Activated CD4-positive, alpha-beta T cell treated with anti-CD3 and anti-CD28 coated beads, Interleukin-2, amount 10 ng/mL, durations not matched to agents 7 days and 5 days (primary cell): ENCODE data around the gene TTLL11. TPM values are rescaled to one million over a fixed set of nuclear protein-coding genes. Genes with fewer than 3 reads are reported as not detected.

Experiments
- CTCF ChIA-PET: fragments of 350-600 bp; sonication (Branson Sonifier 250); formaldehyde crosslinking; loops from one replicate; lab custom pipeline; 2021; ENCODE audit warnings: antibody characterized with exemption; lab: Charles Lee
- POLR2A ChIA-PET: fragments of 350-600 bp; sonication (Branson Sonifier 250); formaldehyde crosslinking; loops from one replicate; lab custom pipeline; 2021; ENCODE audit warnings: antibody characterized with exemption; lab: Charles Lee
- DNase-seq: peaks from one replicate; pipeline ENCODE4 v3.0.0-alpha.2; 2020
- H3K27ac Mint-ChIP-seq: one replicate; pipeline ENCODE4 v1.8.0; 2021; ENCODE audit warnings: mild to moderate bottlenecking, moderate library complexity, mixed read lengths
- H3K27me3 Mint-ChIP-seq: one replicate; pipeline ENCODE4 v1.8.0; 2021; ENCODE audit warnings: mixed read lengths
- H3K36me3 Mint-ChIP-seq: one replicate; pipeline ENCODE4 v1.8.0; 2021; ENCODE audit warnings: low read depth, mixed read lengths
- H3K4me1 Mint-ChIP-seq: one replicate; pipeline ENCODE4 v1.8.0; 2021; ENCODE audit warnings: mixed read lengths
- H3K4me3 Mint-ChIP-seq: one replicate; pipeline ENCODE4 v1.8.0; 2021; ENCODE audit warnings: mild to moderate bottlenecking, moderate library complexity, mixed read lengths
- H3K9me3 Mint-ChIP-seq: one replicate; pipeline ENCODE4 v1.8.0; 2021; ENCODE audit warnings: mixed read lengths
- total RNA-seq, 2 experiments: library from RNA; stranded (reverse); gene quantifications; one replicate each; pipeline ENCODE4 v1.2.3, GENCODE V29; 2021

TTLL11 gene
- total RNA-seq, 2 experiments from 2014 or later: 2.6 to 3.1 TPM

DNA sequence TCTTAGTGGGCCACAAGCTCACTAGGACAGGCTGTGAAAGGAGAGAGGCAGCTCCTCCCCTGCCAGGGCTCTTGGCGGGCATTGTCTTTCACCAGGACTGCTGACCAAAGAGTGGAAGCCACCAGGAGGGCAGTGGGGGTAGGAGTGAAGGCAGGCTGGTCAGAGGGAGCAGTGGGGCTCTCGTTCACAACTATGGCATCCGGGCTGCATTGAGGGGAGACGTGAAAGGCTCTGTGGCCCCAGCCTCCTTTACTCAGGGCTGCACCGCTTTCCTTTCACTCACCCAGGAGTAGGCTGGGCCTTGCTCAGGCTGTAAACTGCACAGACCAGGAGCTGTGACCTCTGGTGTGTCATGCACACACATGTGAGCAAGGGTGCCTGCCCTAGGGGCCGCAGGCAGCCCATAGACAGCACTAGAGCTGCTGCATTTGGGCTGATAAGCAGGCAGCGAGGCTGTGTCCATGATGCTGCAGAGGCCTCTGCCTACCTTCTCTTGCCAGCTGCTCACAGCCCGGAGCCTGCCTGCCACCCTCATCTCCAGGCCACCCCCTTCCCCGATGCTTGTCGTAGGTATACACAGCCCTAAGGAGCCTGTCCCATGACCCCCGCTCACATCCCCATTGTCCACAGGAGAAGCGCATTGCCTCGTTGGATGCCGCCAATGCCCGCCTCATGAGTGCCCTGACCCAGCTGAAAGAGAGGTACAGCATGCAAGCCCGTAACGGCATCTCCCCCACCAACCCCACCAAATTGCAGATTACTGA, 311.2 kb downstream of the TTLL11 start:
- DNase-seq: no peak
- Mint-ChIP-seq H3K27me3 (peaks cover 3% of the 10 kb centered on the region), H3K9me3 (no peaks in the 10 kb centered on the region), H3K4me3 (no peak overlapping the region), H3K27ac (peak overlapping the region; percentile 78), H3K4me1 (peaks cover 24% of the 10 kb centered on the region), H3K36me3 (no peaks in the 10 kb centered on the region)
- POLR2A ChIA-PET: no interaction called here
- CTCF ChIA-PET: no interaction called here

GRCh38 chr9:121781145-121781548, 312.0 kb downstream of the TTLL11 start:
- no peak overlapping the region for H3K4me3 Mint-ChIP-seq
- H3K27ac Mint-ChIP-seq: peak overlapping the region; percentile 68
- CTCF ChIA-PET: no interaction called here
- H3K9me3 Mint-ChIP-seq: no peaks in the 10 kb centered on the region
- no peaks in the 10 kb centered on the region for H3K36me3 Mint-ChIP-seq
- no peak for DNase-seq
- H3K4me1 Mint-ChIP-seq: peaks cover 24% of the 10 kb centered on the region
- POLR2A ChIA-PET: no interaction called here
- peaks cover 3% of the 10 kb centered on the region for H3K27me3 Mint-ChIP-seq

- no peak for DNase-seq
- Mint-ChIP-seq H3K4me3 (no peak overlapping the region), H3K36me3 (no peaks in the 10 kb centered on the region), H3K4me1 (peaks cover 24% of the 10 kb centered on the region), H3K27me3 (peaks cover 3% of the 10 kb centered on the region), H3K27ac (no peak overlapping the region), H3K9me3 (no peaks in the 10 kb centered on the region)
- POLR2A ChIA-PET: no interaction called here
- CTCF ChIA-PET: no interaction called here
Observed at GRCh38 chr9:121780177-121781040, 312.7 kb downstream of the TTLL11 start.

GRCh38 chr9:121779381-121780117, 313.6 kb downstream of the TTLL11 start:
- Mint-ChIP-seq H3K9me3 (no peaks in the 10 kb centered on the region), H3K36me3 (no peaks in the 10 kb centered on the region), H3K4me3 (no peak overlapping the region), H3K4me1 (peaks cover 18% of the 10 kb centered on the region), H3K27ac (no peak overlapping the region), H3K27me3 (peaks cover 3% of the 10 kb centered on the region)
- POLR2A ChIA-PET: no interaction called here
- no peak for DNase-seq
- CTCF ChIA-PET: no interaction called here

- H3K4me1 Mint-ChIP-seq: peaks cover 8% of the 10 kb centered on the region
- POLR2A ChIA-PET: no interaction called here
- peaks cover 3% of the 10 kb centered on the region for H3K27me3 Mint-ChIP-seq
- no peak for DNase-seq
- H3K9me3 Mint-ChIP-seq: no peaks in the 10 kb centered on the region
- H3K27ac Mint-ChIP-seq: no peak overlapping the region
- H3K36me3 Mint-ChIP-seq: no peaks in the 10 kb centered on the region
- H3K4me3 Mint-ChIP-seq: no peak overlapping the region
- CTCF ChIA-PET: no interaction called here
Observed at GRCh38 chr9:121778252-121779225, 314.6 kb downstream of the TTLL11 start.

GRCh38 chr9:121776739-121777637, 316.1 kb downstream of the TTLL11 start:
- DNase-seq: no peak
- Mint-ChIP-seq H3K27ac (no peak overlapping the region), H3K9me3 (no peaks in the 10 kb centered on the region), H3K36me3 (no peaks in the 10 kb centered on the region), H3K4me3 (no peak overlapping the region), H3K27me3 (peaks cover 3% of the 10 kb centered on the region), H3K4me1 (no peaks in the 10 kb centered on the region)
- ChIA-PET CTCF (no interaction called here), POLR2A (no interaction called here)

DNA sequence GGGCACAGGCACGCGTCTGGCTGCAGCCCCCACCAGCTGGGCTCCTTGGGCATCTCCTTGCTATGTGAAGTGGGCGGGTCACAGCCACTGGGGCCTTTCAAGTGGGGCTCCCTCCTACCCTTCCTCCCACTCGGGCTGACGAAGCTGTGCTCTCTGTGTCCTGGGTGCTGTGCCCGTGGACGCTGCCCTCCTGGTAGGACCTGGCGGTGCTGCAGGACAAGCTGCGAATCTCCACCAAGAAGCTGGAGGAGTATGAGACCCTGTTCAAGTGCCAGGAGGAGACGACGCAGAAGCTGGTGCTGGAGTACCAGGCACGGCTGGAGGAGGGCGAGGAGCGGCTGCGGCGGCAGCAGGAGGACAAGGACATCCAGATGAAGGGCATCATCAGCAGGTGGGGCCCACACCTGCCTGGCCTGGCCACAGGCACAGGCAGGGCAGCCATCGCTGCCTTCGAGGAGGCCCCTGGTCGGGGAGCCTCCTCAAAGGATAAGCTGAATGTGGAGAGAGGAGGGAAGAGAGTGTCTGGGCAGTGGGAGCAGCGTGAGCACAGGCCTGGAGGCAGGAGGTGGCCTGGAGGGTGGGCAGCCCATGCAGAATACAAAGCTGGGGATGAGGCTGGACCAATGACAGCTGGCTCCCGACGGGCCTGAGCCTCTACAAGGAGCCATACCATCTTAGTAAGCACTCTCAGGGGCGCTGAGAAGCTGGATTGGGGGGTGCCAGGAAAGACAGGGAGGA, 316.9 kb downstream of the TTLL11 start:
- Mint-ChIP-seq H3K9me3 (no peaks in the 10 kb centered on the region), H3K27ac (no peak overlapping the region), H3K27me3 (peaks cover 3% of the 10 kb centered on the region), H3K4me3 (no peak overlapping the region), H3K4me1 (no peaks in the 10 kb centered on the region), H3K36me3 (no peaks in the 10 kb centered on the region)
- no peak for DNase-seq
- POLR2A ChIA-PET: no interaction called here
- CTCF ChIA-PET: no interaction called here

GRCh38 chr9:121774715-121775613, 318.1 kb downstream of the TTLL11 start:
- no peaks in the 10 kb centered on the region for H3K9me3 Mint-ChIP-seq
- H3K4me3 Mint-ChIP-seq: no peak overlapping the region
- H3K27ac Mint-ChIP-seq: no peak overlapping the region
- CTCF ChIA-PET: no interaction called here
- peaks cover 3% of the 10 kb centered on the region for H3K27me3 Mint-ChIP-seq
- H3K4me1 Mint-ChIP-seq: no peaks in the 10 kb centered on the region
- POLR2A ChIA-PET: no interaction called here
- H3K36me3 Mint-ChIP-seq: no peaks in the 10 kb centered on the region
- no peak for DNase-seq

DNA sequence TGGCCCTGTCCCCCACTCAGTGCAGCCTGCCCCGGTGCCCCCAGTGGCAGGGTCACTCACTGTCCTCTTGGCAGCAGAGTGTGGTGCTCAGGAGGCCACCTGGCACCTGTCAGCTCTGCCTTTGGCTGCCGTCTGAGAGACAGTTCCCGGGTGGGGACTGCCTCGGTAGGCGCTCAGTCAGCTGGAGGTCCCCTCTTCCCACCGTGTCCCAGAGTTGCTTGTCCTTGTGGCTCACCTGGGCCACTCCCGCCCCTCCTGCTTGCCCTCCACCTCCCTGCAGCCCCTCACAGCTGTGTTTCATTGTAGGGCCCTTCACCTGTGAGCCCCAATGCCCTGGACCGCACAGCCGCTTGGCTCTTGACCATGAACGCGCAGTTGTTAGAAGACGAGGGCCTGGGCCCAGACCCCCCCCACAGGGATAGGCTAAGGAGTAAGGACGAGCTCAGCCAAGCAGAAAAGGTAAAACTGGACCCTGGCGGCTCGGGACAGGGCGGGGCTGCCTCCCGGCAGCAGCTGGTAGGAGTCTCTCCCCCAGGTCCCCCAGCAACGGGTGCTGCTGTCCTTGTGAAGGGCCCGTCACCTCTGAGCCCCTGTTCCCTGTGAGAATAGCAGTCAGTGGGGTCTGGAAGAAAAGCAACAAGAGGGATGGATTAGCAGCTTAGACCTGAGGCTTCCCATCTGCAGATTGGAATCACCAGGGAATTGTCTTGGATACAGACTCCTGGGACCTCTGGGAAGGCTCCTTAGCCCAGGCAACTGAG, 319.0 kb downstream of the TTLL11 start:
- ChIA-PET CTCF (no interaction called here), POLR2A (no interaction called here)
- no peak overlapping the region for H3K4me3 Mint-ChIP-seq
- no peak for DNase-seq
- H3K27ac Mint-ChIP-seq: no peak overlapping the region
- no peaks in the 10 kb centered on the region for H3K4me1 Mint-ChIP-seq
- peaks cover 3% of the 10 kb centered on the region for H3K27me3 Mint-ChIP-seq
- no peaks in the 10 kb centered on the region for H3K9me3 Mint-ChIP-seq
- H3K36me3 Mint-ChIP-seq: no peaks in the 10 kb centered on the region
